Fibroblast of mammary gland (primary cell): ENCODE results near the gene ARHGAP27.
A peak's percentile ranks its signal among the peaks of the same experiment; 100 is the strongest.

Experiments used
- DNase-seq: peaks from one replicate; pipeline ENCODE4 v3.0.0-alpha.2; 2010; ENCODE audit warnings: low read depth
- H3K4me3 ChIP-seq: 2 replicates; pipeline ENCODE4 v1.5.1; 2011; ENCODE audit warnings: low read depth, mild to moderate bottlenecking, low read length, moderate library complexity; ENCODE audit not compliant: control insufficient read depth
- CTCF ChIP-seq: conservative IDR thresholded peaks from 2 replicates; pipeline ENCODE4 v1.5.1; 2011; ENCODE audit warnings: low read depth, low read length, inconsistent platforms; ENCODE audit not compliant: control insufficient read depth, insufficient read depth

Gene ARHGAP27

GRCh38 chr17:45369421-45369820 is 63.2 kb downstream of the ARHGAP27 start:
- DNase-seq = no peak
- TF ChIP-seq CTCF = no peak
- no peak overlapping the region for H3K4me3 ChIP-seq

GRCh38 chr17:45368651-45369050 is 64.0 kb downstream of the ARHGAP27 start:
- TF ChIP-seq CTCF = no peak
- peak; percentile 39 for DNase-seq
- H3K4me3 ChIP-seq = no peak overlapping the region

- H3K4me3 ChIP-seq = no peak overlapping the region
- DNase-seq = no peak
- TF ChIP-seq CTCF = no peak
Measured at GRCh38 chr17:45367216-45367615, 65.5 kb downstream of the ARHGAP27 start.

- TF ChIP-seq CTCF = no peak
- no peak overlapping the region for H3K4me3 ChIP-seq
- DNase-seq = no peak
Measured at GRCh38 chr17:45366691-45367090, 66.0 kb downstream of the ARHGAP27 start.

GRCh38 chr17:45366049-45366448 is 66.6 kb downstream of the ARHGAP27 start:
- no peak for DNase-seq
- TF ChIP-seq CTCF = no peak

GRCh38 chr17:45364531-45365390 is 67.9 kb downstream of the ARHGAP27 start:
- no peak for TF ChIP-seq CTCF
- no peak overlapping the region for H3K4me3 ChIP-seq
- DNase-seq = peak; percentile 21

More at GRCh38 chr17:45366049-45366448, 66.6 kb downstream of the ARHGAP27 start:
- no peak overlapping the region for H3K4me3 ChIP-seq
